AG10803 (cell line): ENCODE measurements around the gene ANP32A.

Experiments
- DNase-seq: peaks from one replicate; pipeline ENCODE4 v3.0.0; 2010; ENCODE audit warnings: low read depth
- H3K4me3 ChIP-seq: 2 replicates; pipeline ENCODE4 v1.5.1; 2011; ENCODE audit warnings: mild to moderate bottlenecking, low read length, control low read depth
- TF ChIP-seq, protein P1 (sequence below): conservative IDR thresholded peaks from 2 replicates; pipeline ENCODE4 v1.5.1; 2011; ENCODE audit warnings: mild to moderate bottlenecking, low read length, control low read depth, inconsistent platforms

ANP32A gene

DNA sequence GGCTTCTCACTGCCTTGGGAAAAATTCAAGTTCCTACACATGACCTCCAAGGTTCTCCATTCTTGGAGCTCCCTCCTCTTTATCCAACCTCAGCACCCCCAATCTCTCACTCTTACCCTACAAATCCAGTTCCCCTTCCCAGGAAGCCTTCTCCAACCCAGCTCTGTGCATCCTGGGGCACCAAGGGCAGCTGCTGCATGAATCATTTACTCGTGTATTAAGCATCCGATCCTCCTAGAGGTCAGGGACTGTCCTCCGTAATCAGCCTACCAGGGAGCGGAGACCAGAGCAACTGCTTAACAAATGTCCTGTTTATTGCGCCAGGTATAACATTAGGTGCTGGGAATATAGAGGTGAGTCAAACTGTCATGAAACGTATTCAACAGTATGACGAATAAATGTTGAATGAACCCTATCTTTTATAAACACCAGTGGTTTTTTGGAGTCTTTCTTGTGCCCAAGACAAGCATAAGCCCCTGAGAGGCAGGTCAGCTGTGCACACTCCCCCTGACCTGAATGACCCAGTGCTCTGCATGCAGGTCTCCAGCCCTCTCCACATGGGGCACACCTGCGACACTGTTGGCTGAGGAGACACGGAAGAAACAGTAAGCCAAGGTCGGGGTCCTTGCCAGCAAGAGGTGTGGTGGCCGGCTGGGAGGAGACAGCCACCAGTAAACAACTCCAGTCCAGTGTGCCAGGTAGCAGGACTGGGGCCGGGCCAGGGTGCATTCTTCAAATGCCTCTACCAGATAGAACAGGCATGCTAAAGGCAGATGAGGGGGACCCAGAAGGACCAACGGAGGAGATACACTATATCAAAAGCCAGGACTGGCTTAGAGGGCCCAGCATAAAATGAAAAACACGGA, 27.6 kb downstream of the ANP32A start:
- H3K4me3 ChIP-seq, result no peak overlapping the region
- DNase-seq, result no peak
- TF ChIP-seq, protein P1, sequence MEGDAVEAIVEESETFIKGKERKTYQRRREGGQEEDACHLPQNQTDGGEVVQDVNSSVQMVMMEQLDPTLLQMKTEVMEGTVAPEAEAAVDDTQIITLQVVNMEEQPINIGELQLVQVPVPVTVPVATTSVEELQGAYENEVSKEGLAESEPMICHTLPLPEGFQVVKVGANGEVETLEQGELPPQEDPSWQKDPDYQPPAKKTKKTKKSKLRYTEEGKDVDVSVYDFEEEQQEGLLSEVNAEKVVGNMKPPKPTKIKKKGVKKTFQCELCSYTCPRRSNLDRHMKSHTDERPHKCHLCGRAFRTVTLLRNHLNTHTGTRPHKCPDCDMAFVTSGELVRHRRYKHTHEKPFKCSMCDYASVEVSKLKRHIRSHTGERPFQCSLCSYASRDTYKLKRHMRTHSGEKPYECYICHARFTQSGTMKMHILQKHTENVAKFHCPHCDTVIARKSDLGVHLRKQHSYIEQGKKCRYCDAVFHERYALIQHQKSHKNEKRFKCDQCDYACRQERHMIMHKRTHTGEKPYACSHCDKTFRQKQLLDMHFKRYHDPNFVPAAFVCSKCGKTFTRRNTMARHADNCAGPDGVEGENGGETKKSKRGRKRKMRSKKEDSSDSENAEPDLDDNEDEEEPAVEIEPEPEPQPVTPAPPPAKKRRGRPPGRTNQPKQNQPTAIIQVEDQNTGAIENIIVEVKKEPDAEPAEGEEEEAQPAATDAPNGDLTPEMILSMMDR, result no peak

DNA sequence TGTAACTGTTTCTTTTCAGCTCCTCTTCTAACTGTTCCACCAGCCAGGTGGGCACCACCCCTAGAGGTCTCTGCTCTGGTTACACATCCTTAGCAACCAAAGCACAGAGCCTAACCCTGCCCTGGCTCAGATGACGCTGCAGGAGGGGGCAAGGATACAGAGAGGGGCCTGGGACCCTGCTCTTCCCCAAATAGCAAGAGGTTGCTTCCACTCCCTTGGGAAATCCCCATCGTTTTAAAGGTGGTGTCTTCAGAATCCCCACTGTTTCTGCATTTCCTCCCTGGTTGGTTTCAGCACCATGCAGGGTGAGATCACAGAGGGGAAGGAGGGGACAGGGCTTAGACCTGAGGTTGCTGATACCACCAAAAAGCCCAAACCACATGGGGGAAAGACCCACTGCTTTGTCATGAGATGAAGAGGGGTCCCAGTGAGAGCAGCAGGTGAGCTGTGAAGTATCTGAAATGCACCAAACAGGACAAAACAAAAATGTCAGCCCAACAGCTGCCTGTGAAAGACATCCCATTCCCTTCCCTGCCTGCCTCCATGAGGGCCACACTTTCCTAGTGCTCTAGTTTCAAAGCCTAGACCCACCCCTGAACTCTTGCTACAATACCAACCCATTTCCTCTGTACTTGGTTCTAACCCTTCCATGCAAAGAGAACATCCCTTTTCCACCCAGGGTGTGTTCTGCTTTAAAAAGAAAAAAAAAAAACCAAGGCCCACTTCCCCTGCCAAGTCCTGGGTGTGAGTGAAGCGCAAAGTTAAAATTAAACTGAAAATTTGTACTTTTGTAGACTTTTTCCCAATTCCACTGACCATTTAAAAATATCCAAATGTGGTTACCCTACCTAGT, 29.0 kb downstream of the ANP32A start:
- TF ChIP-seq, protein P1, result no peak
- DNase-seq, result no peak
- no peak overlapping the region for H3K4me3 ChIP-seq

DNA sequence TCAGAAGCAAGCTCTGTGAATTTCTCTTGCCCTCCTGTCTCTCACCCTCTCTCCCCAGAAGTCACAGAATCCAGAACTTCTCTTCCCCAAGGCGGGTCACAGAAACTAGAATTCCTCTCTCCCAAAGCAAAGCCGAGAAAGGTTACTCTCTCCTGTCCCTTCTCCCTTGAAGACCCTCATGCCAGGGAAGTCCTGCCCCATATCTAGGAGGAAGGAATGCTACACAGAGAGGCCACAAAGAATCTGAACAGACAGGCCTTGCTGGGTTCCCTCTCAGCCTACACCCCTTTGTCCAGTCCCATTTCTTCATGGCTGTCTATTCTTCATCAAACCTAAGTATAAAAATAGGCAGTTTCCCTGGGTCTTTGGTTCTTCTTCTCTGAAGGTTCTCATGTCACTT, 29.8 kb downstream of the ANP32A start:
- DNase-seq, result no peak
- no peak overlapping the region for H3K4me3 ChIP-seq
- TF ChIP-seq, protein P1, result no peak

DNA sequence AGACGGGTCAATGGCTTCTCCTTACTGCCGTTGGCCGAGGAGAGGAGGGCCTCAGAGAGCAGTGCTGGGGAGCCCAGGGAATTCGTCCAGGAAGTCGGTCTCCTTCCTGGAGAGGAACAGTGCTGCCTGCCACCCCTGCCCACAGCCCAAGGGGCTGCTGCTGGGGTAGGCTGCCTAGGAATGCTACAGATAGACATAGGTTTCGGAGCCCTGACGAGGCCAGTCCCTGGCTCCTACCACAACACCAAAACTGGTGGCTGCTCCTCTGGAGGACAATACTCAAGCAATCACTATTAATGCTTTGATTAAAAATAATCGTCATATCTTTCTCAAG, 30.5 kb downstream of the ANP32A start:
- no peak for DNase-seq
- H3K4me3 ChIP-seq, result no peak overlapping the region
- TF ChIP-seq, protein P1, result no peak

DNA sequence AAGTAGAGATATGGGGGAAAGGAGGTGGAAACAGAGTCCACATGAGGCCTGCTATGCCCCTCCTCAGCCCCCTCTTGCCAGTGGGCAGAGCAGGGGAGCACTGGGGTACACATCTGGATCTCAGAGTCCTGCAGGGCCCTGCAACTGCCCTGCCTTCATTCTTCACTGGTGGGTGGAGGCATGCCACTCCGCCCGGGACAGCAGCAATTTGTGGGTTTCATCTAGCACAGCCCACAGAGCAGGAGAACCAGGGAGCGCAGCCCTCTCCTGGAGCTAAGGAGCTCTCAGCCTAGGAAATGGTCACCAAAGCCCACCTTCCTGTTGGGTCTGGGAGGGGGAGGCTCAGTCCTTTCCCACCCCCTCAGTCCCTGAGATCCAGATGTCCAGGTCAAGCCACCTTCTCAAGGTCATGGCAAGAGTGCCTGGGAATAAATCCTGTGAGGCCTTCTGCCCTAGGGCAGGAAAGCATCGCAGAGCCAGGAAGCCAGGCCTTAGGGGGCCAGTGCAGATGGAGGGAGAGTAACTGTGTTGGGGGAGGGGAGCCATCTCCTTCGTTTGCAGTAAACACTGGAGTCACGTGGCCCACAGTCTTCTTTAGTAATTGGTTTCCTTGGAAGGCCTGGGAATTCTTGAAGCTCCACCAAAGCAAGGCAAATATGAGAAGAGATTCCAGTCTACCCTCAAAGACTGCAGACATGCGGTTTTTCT, 31.0 kb downstream of the ANP32A start:
- TF ChIP-seq, protein P1, result no peak
- no peak overlapping the region for H3K4me3 ChIP-seq
- DNase-seq, result peak; percentile 82

DNA sequence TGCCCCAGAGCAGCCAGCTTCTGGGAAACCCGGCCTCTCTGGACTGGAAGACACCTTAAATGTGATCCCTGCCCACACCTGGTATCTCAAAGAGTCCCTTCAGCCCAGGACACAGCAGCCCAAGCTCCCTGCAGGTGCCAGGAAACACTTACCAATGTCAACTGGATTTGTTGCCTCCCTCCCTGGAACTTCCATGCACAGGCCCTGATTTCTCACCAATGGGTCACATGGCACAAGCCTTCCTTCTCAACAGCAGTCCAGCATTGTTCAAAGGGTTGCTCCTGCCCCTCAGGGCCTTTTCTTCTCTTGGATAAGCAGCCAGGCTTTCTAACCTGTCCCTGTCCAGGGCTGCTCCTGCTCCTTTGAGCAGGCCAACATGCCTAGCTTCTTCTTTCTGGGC, 31.6 kb downstream of the ANP32A start:
- TF ChIP-seq, protein P1, result no peak
- no peak overlapping the region for H3K4me3 ChIP-seq
- no peak for DNase-seq
